DMS 273 treated with DMSO at 0.1 percent for 48 hours (cell line): ENCODE results near the gene UFSP2.
"Not testable (repeated sequence)": the region's sequence is repeated elsewhere in the genome, so short reads cannot be mapped to it uniquely, and the experiment has no call there.

Experiments used
- DNase-seq: peaks from one replicate; lab custom pipeline; 2025; lab: John Stamatoyannopoulos, UW

Gene UFSP2

GRCh38 chr4:185384061-185384460, 41.7 kb downstream of the UFSP2 start:
- DNase-seq = no peak

GRCh38 chr4:185383451-185383850, 42.3 kb downstream of the UFSP2 start:
- no peak for DNase-seq

- DNase-seq = no peak
Observed at GRCh38 chr4:185382754-185383153, 43.0 kb downstream of the UFSP2 start.

GRCh38 chr4:185381288-185382196, 44.2 kb downstream of the UFSP2 start:
- no peak for DNase-seq

- DNase-seq = no peak
Observed at GRCh38 chr4:185380320-185380719, 45.4 kb downstream of the UFSP2 start.

- DNase-seq = no peak
Observed at GRCh38 chr4:185379326-185380295, 46.2 kb downstream of the UFSP2 start.

GRCh38 chr4:185378264-185378663, 47.5 kb downstream of the UFSP2 start:
- no peak for DNase-seq

GRCh38 chr4:185374573-185374972, 51.2 kb downstream of the UFSP2 start:
- no peak for DNase-seq

- no peak for DNase-seq
Observed at GRCh38 chr4:185374027-185374426, 51.7 kb downstream of the UFSP2 start.

- DNase-seq = no peak
Observed at GRCh38 chr4:185371702-185372101, 54.1 kb downstream of the UFSP2 start.

GRCh38 chr4:185370268-185370949, 55.4 kb downstream of the UFSP2 start:
- no peak for DNase-seq

- no peak for DNase-seq
Observed at GRCh38 chr4:185369731-185370130, 56.0 kb downstream of the UFSP2 start.

GRCh38 chr4:185364886-185365285, 60.9 kb downstream of the UFSP2 start:
- no peak for DNase-seq

- DNase-seq = no peak
Observed at GRCh38 chr4:185363251-185363650, 62.5 kb downstream of the UFSP2 start.

GRCh38 chr4:185362570-185362969, 63.2 kb downstream of the UFSP2 start:
- DNase-seq = not testable (repeated sequence)

- no peak for DNase-seq
Observed at GRCh38 chr4:185361872-185362271, 63.9 kb downstream of the UFSP2 start.

GRCh38 chr4:185359767-185360446, 65.9 kb downstream of the UFSP2 start:
- no peak for DNase-seq

- no peak for DNase-seq
Observed at GRCh38 chr4:185358959-185359358, 66.8 kb downstream of the UFSP2 start.

GRCh38 chr4:185358514-185358913, 67.2 kb downstream of the UFSP2 start:
- no peak for DNase-seq

GRCh38 chr4:185357733-185358440, 67.9 kb downstream of the UFSP2 start:
- no peak for DNase-seq

GRCh38 chr4:185357211-185357610, 68.6 kb downstream of the UFSP2 start:
- no peak for DNase-seq
